ENCODE results near the gene WWOX.

- TF ChIP-seq REST (IDR thresholded peaks at IDR 0.05; ENCODE audit: insufficient read depth in 1 of 2, low read depth in 2 of 2, low read length in 2 of 2) = no peak
- TF ChIP-seq POLR2AphosphoS5 (IDR thresholded peaks at IDR 0.05; ENCODE audit: low read depth, low read length) = no peak
- TF ChIP-seq TAF1 (IDR thresholded peaks at IDR 0.05; ENCODE audit: borderline replicate concordance, insufficient read depth, low read length) = no peak
- no peak for TF ChIP-seq SIN3A (IDR thresholded peaks at IDR 0.05; ENCODE audit: borderline replicate concordance, insufficient read depth, low read length)
Measured at GRCh38 chr16:78463591-78463990, 364.1 kb downstream of the WWOX start.
